GM20431 (cell line): ENCODE measurements around the gene NPEPL1.
"Not testable (repeated sequence)": the region's sequence is repeated elsewhere in the genome, so short reads cannot be mapped to it uniquely, and the experiment has no call there.

Source experiments
- in situ Hi-C: fragments of 300-500 bp; cut with MseI, MboI; formaldehyde crosslinking; loops from one replicate; pipeline ENCODE4 v1.15.0; 2020; ENCODE audit warnings: low sequenced_read_pairs; ENCODE audit not compliant: unreplicated experiment

Gene NPEPL1

DNA sequence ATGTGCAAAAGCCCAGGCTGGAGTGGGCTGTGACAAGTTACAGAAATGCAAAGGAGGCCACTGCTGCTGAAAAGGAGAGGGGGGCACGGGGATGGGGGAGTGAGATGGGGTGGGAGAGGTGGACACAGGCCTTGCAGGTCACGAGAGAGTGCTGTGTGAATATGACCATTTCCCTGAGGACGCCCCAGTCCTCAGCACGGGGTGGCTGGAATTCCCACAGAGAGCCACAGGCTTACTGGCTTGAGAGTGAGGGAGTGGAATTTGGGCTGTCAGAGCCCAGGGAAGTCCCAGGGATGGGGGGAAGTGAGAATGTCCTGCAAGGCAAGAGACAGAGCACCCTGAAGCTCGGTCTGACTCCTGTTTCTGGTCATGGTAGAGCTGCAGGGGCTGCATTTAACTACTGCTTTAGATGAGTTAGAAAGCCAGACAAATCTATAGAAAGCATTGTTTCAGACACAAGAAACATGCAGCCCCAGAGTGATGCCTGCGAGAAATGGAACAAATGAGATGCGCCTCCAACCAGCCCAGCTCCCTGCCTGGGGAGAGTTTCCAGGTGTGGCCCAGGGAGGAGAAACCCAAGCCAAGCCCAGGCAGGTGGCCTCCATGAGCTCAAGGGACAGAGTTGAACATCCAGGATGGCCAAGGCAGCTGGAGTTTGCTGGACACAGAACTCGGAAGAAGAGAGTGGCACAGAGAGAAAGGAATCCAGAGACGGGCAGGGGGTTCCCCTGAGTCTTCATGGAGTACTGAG, 30.5 kb downstream of the NPEPL1 start:
- in situ Hi-C loops = no loop called here

DNA sequence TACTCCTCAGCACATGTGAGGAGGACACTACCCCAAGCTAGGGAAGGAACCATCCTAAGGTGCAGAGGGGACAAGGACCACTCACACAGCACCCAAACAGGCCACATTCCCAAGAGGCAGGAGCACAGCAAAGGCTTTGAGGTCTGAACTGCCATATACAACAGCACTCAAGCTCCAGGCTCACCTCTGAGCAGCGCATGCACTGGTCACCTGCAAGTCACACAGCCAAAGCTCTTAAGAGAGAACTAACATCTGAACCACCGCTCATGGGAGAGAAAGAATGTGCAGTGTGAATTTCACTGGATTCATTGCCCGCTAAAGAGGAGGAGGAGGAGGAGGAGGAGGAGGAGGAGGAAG, 31.0 kb downstream of the NPEPL1 start:
- in situ Hi-C loops = no loop called here

DNA sequence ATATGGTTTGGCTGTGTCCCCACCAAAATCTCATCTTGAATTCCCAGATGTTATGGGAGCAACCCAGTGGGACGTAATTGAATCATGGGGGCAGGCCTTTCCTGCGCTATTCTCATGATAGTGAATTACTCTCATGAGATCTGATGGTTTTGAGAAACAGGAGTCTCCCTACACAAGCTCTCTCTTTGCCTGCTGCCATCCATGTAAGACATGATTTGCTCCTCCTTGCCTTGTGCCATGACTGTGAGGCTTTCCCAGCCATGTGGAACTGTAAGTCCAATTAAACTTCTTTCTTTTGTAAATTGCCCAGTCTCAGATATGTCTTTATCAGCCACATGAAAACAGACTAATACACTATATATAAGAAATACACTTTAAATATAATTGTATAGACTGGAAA, 33.6 kb downstream of the NPEPL1 start:
- in situ Hi-C loops = not testable (repeated sequence)

DNA sequence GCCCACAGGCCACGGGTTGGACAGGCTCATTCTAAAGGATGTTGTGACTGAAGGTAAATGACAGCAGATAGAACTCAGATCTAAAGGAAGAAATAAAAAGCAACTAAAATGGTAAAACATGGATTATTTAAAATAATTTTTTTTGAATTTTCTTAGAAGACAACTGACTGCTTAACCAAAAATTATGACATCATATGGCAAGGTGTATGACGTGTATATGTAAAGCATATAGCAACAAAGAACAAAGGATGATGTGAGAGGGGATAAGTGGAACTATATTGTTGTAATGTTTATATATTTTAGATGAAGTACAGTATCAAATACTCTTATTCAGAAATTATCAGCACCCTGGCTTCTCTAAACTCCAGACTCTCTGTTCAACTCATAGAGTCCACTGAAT, 38.6 kb downstream of the NPEPL1 start:
- in situ Hi-C loops = no loop called here

DNA sequence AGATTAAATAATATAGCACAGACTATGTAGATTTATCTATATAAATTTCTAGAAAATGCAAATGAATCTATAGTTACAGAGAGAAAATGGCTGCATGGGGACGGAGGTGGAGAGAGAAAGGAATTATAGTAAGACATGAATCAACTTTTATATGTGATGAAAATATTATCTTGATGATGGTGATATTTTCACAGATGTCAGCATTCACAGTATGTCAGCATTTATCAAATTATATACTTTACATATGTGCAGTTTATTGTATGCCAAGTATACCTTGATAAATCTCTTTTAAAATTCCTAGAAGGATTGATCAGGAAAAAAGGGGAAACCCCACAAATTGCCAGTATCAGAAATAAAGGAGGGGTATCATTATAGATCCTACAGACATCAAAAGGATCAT, 44.6 kb downstream of the NPEPL1 start:
- in situ Hi-C loops = no loop called here

DNA sequence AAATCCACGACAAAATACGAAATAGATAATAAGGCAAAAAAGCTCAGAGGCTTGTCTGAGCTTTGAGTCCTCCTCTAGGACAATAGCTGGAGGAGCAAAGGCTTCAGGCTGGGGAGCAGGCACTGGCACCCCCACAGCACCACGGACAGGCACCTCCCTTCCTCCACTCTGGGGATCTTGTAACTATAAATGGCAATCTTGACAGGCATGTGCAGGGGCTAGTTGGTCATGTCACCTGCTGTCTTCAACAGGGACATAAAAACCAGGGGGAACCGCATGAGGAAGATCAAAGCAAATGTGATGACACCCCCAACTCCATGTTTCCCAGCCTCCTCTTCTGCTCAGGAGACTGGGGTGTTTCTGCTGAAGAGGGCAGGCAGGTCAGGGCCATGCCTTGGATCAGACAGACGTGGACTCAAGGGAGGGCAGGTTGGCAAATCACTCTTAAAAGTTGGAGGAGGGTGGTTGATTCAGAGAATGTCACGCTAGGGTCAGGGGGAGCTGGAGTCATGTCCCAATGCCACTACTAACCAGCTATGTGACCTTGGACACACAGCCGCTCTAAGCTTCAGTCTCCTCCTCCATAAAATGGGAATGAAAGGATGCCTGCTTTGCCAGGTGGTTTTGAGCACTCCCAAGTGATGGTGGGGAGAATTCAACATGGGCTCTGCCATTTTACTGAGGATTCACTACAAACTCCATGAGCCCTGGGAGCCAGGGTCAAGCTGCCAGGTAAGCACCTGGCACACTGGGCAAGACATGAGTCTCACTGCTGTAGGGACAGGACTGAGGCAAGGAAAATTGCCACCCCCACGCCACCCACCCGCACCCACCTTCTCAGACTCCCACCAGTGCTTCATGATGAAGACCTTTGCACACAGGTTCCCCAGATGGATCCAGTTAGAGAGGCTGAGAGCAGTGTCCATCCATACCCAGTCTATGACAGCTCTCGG, 48.0 kb downstream of the NPEPL1 start:
- in situ Hi-C loops = no loop called here

DNA sequence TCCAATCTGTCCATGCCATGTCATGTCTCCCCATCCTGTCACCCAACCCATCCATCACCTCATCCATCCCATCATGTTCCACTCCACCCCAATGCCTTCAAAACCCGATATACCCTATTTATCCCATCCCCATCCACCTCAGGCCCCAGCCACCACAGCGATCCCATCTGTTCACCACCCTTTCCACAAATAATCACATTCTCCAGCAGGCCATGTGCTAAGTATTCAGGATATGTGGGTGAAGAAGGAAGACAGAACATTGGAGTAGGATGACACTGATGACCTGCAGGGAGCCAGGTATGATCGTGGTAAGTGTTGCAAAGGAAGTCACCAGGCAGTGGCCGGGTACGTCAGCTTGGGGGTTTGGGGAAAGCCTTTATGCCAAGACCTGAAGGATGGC, 48.8 kb downstream of the NPEPL1 start:
- in situ Hi-C loops = no loop called here

DNA sequence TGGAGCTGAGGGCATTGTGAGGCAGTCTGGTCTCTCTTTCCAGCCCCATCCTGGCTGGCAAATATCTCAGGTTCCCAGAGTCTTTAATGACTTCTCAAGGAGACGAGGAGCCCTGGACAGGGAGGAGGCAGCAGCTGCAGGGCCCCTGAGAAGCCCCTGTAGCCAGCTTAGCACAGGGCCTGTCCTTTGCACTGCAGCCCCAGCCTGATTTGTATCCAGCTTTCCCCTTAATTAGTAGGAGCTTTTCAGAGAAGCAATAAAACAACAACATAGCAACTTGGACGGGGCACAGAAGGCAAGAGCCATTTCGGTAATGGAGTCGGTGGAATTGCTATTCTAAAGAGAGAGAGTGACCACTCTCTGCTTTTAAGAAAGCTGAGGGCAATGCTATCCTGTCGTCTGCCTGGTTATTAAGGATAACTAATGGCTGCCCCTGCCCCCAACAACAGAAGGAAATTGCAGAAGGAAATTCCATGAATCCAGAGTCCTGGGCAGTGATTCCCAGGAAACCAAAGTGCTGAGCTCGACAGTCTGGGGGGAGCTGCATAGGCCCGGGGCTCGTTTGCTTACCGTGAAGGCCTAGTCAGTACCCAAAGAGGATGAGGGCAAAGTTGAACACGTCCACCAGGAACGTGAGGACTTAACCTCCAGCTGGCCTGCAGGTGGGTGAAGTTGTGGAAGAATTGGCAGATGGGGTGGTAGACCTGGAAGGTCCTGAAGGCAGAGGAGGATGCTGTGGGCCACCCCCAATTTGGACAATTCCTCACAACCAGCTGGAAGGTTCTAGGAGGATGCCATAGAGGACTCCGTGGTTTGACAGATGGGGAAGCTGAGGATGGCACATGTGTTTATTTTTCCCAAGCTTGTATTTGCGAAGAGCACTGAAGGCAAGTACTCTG, 50.3 kb downstream of the NPEPL1 start:
- in situ Hi-C loops = no loop called here

DNA sequence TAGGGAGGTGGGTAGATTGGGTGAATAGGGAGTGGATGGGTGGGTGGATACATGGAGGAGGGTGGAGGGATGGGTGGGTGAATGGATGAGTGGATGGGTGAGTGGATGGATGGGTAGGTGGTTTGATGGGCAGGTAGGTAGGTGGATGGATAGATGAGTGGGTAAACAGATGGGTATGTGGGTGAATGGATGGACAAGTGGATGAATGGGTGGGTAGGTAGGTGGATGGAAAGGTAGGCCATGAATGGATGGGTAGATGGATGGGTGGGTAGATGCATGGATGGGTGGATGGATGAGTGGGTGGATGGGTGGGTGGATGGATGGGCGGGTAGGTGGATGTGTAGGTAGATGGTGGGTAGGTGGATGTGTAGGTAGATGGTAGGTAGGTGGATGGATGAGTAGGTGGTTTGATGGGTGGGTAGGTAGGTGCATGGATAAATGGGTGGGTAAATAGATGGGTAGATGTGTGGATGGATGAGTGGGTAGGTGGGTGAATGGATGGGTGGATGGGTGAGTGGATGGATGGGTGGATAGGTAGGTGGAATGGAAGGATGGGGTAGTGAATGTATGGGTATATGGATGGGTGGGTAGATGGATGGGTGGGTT, 51.4 kb downstream of the NPEPL1 start:
- in situ Hi-C loops = no loop called here

DNA sequence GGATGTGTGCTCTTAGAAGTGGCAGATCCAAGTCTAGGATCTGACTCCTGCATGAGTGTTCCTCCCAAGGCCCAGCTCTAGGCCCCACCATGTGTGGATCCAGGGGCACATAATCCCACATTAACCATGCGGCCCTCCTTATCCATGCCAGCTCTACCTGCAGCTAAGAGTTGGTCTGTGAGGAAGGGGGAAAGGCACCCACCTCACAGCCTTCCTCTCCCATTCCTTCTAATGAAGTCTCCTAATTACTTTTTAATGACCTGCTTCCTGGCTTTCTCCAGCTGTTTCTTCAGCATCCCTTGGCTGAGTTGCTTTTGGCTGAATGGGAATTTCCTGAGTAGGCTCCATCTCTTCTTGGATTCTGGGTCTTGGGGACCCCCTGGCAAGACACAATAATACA, 52.2 kb downstream of the NPEPL1 start:
- in situ Hi-C loops = no loop called here

DNA sequence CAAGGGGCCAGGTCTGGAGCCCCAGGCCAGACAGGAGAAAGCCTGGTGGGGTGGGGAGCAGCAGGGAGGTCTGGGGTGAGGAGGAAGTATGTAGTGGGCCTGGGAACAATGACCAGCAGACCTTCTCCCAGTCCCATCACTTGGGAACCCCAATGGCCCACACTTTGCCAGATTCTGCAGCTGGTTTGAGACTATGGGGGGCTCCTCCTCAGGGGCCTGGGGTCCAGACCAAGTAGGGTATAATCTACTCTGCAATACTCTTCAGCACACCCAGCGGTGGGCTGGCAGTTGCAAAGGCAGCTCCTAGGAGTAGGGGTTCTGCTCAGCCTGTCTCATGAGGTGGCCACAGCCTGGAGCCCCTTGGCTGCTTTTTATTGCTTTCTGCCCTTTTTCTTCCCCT, 52.8 kb downstream of the NPEPL1 start:
- in situ Hi-C loops = no loop called here

DNA sequence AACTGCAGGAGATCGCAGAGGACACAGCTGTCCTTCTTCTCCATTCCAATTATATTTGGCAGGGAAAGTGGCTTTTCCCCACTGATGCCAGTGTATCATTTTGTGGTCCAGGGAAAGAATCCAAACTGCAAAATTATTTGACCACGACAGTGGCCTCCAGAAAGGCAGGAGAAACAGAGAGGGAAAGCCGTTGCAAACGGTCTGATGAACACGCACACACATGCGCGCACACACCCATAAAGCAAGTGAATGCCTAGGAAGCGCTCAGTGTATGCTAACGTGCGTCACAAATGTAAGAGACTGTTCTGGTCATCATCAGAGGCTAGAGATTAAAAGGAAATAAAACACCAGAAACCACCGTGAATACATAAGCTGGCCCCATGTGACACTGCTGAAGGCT, 54.0 kb downstream of the NPEPL1 start:
- in situ Hi-C loops = no loop called here

DNA sequence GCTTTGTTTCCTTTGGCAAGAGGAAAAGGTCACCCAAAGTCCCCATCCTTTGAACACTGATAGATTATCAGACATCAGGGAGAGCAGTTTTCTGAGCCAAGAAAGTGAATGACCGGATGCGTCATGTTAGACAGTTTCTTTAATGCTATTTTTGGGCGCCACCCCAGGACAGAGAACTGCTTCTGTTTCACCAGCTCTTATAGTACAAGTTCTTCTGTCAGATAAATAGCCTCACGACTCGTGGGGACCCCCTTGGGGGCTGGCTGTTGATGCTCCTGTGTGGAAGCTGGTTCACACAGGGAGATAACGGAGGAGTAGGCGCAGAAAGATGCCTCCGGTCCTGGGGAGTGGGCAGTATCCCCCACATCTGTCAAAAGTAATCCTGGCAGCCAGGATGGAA, 54.6 kb downstream of the NPEPL1 start:
- in situ Hi-C loops = no loop called here

DNA sequence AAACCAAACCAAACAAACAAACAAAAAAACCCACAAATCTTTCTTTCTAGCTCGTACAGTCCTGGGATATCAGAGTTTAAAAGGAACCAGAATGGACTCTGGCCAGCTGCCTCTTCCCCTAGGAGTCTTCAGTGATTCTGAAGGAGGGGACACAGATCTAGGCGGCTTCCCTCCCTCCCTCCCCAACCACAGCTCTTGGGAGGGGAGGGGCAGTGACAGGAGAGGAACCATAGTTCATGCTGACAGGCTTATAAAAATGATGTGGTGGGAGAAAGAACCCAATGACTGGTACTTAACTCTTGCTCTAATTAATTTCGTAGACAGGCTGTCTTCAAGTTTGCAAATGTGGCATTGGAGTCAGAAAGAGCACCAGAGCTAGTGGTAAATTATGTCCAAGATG, 56.0 kb downstream of the NPEPL1 start:
- in situ Hi-C loops = no loop called here

DNA sequence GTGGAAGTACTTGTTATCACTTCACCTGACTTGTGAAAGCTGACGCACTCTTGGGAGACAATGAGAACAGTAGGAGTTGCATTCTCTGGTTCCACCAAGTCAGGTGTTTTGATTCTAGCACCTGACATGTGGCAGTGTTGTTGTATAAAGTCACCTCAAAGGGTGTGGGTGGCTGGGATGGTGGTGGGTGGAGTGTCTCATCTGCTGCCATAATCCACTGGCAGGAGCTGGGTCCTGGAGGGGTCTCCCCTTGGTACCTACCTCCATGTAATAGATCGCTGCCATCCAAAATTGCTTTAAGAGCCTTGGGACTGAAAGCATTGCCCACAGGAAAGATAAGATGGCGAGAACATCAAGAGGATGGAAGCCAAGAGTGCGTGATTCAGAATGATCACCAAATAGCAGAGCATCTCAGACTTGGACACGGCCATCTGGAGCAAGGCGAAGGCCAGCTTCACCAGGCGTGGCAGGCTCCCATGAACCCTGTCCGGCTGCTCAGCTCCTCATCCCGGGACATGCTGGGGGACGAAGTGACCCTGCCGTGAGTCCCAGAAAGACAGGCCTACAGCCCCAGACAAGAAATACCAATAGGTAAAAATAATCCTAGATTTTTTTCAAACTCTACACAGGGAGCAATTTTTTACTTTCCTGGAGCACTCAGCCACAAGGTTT, 56.6 kb downstream of the NPEPL1 start:
- in situ Hi-C loops = no loop called here

DNA sequence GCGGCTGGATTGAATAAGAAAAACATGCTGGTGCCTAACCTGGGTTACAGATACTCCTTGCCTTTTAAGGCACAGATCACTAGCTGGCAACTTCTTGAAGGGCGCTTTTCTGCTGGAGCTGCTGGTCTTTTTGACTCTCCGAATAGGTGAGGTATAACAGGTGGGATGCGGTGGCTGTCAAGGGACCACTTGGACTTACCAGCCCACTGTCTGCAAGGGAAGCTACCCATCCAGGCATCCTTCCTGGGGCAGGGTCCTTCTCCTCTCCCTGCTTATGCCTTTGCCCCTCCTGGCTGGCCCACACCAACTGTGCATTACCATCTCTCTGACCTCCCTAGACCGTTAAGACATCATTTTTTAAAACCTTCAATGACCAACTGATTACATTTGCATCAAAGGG, 57.4 kb downstream of the NPEPL1 start:
- in situ Hi-C loops = no loop called here

DNA sequence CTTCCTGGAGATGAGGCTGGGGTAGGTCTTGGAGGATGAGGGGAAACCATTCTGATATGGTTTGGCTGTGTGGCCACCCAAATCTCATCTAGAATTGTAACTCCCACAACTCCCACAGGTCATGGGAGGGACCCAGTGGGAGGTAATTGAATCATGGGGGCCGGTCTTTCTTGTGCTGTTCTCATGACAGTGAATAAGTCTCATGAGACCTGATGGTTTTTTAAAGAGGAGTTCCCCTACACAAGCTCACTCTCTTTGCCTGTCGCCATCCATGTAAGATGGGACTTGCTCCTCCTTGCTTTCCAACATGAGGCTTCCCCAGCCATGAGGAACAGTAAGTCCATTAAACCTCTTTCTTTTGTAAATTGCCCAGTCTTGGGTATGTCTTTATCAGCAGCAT, 58.1 kb downstream of the NPEPL1 start:
- in situ Hi-C loops = not testable (repeated sequence)

DNA sequence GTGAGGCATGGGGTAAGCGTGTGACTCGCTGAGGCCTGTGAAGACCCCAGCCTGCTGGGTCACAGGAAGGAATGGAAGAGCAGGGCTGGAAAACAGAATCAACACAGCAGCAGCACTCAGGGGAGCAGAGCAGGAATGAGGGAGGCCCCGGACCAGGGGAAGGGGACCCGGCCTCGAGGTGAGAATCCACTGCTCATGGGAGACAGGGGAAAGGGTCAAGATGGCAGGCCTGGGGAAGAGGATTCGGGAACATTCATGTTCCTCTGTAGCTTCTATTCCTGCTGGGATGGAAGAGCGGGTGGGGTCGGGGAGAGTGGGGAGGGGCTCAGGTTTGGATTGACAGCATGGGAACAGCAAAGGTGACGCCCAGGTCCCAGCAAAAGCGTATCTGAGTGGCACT, 59.4 kb downstream of the NPEPL1 start:
- in situ Hi-C loops = no loop called here

DNA sequence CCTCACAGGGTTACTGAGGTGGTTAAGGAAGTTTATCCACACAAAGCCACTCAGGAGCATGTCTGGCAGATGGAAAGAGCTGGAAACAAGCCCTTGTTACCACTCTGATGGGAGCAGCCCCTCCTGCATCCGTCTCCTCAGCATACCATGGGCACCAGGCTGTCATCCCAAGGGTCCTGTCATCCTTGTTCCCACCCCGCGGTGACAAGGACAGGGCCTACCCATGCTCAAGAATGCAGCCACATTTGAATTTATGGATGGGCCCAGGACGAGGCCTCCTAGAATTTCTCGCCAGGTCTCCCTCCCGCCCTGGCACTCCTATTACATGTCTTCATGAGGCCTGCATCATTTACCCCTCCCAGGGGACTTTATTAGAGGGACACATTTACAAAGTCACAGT, 60.0 kb downstream of the NPEPL1 start:
- in situ Hi-C loops = no loop called here
